ENCODE measurements around the gene PSTPIP2.
"Not testable (repeated sequence)": the region's sequence is repeated elsewhere in the genome, so short reads cannot be mapped to it uniquely, and the experiment has no call there.

PSTPIP2 gene

DNA sequence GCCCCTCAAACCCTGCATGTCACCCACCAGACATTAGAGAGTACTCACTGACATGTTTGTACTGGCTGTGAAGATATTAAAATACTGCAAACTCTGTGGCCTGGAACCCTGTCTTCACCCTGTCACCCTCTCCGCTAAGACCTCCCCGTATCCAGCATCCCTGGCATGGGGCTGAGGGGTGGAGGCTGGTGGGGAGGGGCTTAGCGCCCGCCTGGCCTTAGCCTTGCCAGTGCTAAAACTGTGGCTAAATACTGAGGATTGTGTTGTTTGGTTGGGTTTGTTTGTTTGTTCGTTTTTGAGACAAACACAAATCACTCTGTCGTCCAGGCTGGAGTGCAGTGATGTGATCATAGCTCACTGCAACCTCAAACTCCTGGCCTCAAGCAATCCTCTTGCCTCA lies 1.8 kb downstream of the PSTPIP2 start:
- no peak for DNase-seq (ENCODE audit: low spot score)

GRCh38 chr18:46069524-46069923 lies 2.5 kb downstream of the PSTPIP2 start:
- DNase-seq (ENCODE audit: low spot score) = no peak

- DNase-seq (ENCODE audit: low spot score) = no peak
Observed at GRCh38 chr18:46068763-46069162, 3.3 kb downstream of the PSTPIP2 start.

- peak; percentile 25 for DNase-seq (ENCODE audit: low spot score)
Observed at GRCh38 chr18:46067438-46068007, 4.5 kb downstream of the PSTPIP2 start.

DNA sequence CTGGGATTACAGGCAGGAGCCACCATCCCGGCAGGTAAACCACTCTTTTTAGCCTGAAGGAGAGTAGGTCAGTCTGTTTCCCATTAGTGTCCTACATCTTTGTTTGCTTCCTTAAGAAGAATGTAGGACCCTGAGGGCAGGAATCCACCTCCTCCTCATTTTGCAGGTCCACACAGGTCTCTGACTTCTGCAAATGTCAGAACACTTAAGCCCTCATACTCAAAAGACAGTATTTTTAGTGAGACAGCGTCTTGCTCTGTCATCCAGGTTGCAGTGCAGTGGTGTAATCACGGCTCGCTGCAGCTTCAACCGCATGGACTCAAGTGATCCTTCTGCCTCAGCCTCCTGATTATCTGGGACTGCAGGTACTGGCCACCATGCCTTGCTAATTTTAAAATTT lies 9.3 kb downstream of the PSTPIP2 start:
- DNase-seq (ENCODE audit: low spot score) = no peak

GRCh38 chr18:46061796-46062195 lies 10.3 kb downstream of the PSTPIP2 start:
- DNase-seq (ENCODE audit: low spot score) = no peak

DNA sequence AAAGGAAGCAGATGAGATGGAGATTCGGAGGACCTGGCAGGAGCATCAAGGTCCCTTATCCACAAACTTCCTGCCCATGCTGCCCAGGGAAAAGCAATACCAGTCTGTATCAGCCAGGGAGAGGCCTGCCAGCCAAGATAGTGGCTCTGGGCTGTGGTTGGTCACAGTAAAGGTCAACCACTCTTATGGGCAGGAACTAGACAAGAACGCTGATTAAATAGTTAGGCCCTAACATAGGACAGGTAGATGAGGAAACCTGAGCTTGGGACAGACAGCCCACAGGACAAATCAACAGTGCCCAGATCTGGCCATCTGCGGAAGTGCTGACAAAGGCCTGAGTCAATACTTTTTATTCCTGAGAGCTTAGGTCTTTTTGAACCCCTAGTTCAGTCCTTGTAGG lies 10.7 kb downstream of the PSTPIP2 start:
- no peak for DNase-seq (ENCODE audit: low spot score)

DNA sequence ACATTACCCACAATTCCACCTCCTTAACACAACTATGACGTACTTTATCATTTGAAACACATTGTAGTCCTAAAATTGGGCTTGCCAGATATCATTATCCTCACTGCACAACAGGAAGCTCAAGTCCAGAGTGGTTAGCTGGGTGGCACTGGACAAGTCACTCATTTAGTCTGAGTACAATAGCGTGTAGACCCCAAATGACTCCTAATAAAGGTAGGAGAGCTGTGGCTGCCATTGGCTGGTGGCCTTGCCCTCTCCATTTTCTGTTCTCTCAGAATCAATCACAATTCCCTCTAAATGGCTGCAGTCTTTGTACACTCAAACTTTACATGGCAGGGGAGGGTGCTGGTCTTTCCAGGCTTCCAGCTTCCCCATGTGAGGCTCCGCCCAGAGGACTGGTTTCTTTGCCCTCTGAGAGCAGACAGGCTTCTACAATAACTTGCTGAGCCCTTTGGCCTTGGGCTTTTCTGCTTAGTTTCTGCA lies 11.7 kb downstream of the PSTPIP2 start:
- DNase-seq (ENCODE audit: low spot score) = no peak

GRCh38 chr18:46055838-46056230 lies 16.2 kb downstream of the PSTPIP2 start:
- no peak for DNase-seq (ENCODE audit: low spot score)

- DNase-seq (ENCODE audit: low spot score) = no peak
Observed at GRCh38 chr18:46054956-46055837, 16.9 kb downstream of the PSTPIP2 start.

DNA sequence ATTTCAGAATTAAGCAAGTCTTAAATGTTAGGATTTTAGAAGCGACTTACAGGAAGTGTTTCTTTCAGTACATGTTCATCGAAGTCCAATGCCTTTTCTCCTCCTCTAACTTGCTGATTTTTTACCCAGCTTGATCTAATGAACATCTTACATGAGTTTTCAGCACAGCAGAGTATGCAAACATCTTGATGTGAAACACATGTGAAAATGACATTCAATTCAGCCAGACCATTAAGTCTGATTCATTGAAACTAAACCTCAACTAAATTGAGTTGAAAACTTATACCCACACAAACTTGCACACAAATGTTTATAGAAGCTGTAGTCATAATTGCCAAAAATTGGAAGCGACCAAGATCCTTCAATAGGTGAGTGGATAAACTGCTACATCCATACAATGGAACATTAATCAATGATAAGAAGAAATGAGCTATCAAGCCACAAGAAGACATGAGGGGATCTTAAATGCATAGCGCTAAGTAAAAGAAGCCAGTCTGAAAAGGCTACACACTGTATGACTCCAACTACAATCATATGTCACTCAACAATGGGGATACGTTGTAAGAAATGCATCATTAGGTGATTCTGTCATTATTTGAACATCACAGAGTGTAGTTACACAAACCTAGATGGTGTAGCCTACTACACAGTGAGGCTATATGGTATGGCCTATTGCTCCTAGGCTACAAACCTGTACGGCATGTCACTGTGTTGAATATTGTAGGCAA lies 18.5 kb downstream of the PSTPIP2 start:
- DNase-seq (ENCODE audit: low spot score) = no peak

DNA sequence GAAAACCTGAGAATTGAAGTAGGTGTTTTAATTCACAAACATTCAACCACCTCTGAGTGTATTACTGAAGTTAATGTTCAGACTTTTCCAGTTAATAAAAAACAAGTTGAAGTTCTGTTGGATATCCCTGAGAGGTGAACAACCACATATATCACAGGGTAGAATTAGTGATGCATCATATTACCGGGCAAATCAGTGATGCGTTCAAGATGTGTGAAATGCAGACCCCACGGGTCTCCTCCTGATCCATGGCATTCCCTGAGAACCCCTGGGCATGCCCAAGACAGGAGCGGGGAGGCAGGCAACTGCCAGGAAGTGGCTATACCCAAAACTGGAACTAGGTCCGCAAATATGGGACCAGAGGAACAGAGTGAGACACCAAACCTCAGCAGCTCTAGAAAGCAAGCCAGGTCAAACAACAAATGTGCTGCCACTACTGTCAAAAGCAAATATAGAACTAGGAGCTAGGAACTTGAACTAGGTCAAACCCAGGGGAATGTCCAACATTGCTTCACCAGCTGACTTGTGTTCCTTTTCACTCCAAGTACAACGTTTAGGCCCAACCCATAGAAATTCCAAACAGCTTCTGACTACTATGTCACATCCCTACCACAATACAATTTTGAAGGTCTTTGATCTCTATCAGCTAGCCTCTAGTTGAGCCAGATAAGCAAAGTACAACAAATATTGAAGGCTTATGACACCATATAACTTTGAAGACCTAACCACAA lies 20.2 kb downstream of the PSTPIP2 start:
- peak; percentile 52 for DNase-seq (ENCODE audit: low spot score)

- DNase-seq (ENCODE audit: low spot score) = no peak
Observed at GRCh38 chr18:46050268-46050667, 21.8 kb downstream of the PSTPIP2 start.

GRCh38 chr18:46048641-46049040 lies 23.4 kb downstream of the PSTPIP2 start:
- no peak for DNase-seq (ENCODE audit: low spot score)

- not testable (repeated sequence) for DNase-seq (ENCODE audit: low spot score)
Observed at GRCh38 chr18:46047369-46047768, 24.7 kb downstream of the PSTPIP2 start.

- no peak for DNase-seq (ENCODE audit: low spot score)
Observed at GRCh38 chr18:46046688-46047087, 25.4 kb downstream of the PSTPIP2 start.

DNA sequence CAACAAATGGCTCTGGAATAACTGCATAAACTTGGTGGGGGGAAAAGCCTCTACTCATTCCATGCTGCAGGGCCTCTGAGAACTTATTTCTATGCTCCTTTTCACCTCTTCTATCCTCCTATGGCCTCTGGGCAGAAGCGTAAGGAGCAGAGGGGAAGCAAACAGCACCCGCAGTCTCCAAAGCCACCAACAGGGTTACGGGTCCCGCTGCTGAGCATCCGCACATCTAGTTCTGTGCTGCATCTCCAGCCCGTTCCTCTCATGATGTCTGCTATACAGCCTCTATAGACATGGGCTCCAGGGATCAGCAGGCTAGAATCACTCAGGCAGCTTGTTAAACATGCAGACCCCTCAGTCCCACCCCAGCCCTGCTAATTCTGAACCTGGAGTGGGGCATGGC lies 25.9 kb downstream of the PSTPIP2 start:
- DNase-seq (ENCODE audit: low spot score) = no peak

- DNase-seq (ENCODE audit: low spot score) = no peak
Observed at GRCh38 chr18:46042571-46043123, 29.4 kb downstream of the PSTPIP2 start.

- DNase-seq (ENCODE audit: low spot score) = no peak
Observed at GRCh38 chr18:46040747-46041104, 31.3 kb downstream of the PSTPIP2 start.

DNA sequence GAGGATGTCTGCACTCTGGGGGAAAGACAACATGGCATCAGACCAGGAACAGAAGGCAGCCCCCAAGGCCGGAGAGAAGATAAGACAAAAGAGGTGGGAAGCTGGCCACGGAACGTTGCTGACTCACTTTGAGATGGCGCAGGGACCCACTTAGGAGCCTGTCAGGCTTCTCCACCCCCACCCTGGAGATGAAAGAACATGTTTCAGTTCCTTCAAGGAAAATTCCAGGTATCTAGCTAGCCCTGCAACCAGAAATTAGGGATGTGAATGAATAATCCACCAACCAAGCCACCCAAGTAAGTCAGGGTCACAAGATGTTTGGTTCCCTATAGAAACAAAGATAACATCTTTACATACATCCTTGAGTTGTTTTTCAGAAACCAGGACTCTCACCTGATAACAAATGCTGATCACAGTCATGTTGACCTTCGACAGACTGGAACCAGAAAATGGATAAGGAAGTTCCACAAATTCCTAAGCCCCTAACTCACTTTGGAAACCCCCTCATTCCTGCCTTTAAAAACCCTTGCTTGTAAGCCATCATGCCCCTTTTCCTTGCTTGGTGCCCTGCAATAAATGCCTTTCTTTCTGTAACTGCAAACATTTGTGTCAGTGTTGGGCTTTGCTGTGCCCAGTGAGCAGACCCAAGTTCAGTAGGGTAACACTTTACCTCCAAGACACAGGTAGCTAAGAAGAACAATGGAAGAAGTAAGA lies 31.9 kb downstream of the PSTPIP2 start:
- no peak for DNase-seq (ENCODE audit: low spot score)

All from HuH-7 (cell line).